KBM-7 (cell line): ENCODE results near the gene NOL9.
A peak's percentile ranks its signal among the peaks of the same experiment; 100 is the strongest.

Experiments
- DNase-seq: peaks from one replicate; pipeline ENCODE4 v3.0.0-alpha.2; 2015
- in situ Hi-C: fragments of 300-500 bp; cut with MboI; formaldehyde crosslinking; loops from 2 replicates; pipeline ENCODE4 v1.14.3; 2020; ENCODE audit warnings: low sequenced_read_pairs, low pct_unique_long_range_greater_than_20kb, mixed read lengths

The NOL9 gene

DNA sequence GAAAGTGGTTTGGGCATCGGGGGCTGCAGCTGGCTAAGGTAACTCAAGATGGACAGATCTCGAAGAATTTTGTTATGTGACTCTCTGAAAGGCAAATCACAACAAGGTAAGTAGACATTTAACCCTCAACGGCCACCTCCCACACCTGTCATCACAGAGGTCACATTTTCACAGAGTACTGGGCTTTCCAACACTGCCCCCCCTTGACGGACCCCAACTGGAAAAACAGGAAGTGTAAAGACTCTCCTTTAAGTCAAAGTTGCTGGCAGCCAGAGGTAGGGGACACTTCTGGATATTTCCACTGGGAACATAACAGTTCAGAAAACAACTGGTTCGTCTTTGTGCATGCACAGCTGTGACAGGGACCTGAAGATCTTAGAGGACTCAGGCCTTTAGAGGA, 22.3 kb downstream of the NOL9 start:
- in situ Hi-C loops, result no loop called here

DNA sequence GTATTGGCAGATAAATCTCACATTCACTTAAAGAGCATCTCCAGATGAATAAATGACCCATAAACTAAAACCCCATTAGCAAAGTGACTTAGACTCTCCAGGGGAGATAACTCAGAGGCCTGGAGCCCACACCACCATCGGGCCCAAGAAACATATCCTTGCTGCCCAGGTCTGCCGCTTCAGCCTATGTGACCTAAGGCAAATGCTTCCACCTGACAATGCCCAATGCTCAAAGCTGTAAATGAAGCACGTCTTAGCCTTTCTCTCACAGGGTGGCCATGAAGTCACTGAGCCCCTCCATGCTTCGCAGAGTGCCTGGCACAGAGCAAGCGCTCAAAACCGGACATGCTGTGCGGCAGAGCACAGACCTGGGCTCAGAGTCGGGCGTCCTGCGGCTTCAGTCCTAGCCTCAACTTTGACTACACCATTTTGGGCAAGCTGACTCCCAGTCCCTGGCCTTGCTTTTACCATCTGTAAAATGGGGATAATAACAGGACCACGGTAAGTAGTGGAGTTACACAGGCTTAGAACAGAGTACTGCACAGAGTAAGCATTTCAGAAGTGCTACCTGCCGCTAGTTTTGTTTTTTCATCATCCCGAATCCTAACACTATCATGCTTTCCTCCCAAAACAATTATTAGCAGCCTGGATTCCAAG, 23.7 kb downstream of the NOL9 start:
- in situ Hi-C loops, result no loop called here
- no peak for DNase-seq

More for the DNA sequence above, 22.3 kb downstream of the NOL9 start:
- DNase-seq, result no peak

DNA sequence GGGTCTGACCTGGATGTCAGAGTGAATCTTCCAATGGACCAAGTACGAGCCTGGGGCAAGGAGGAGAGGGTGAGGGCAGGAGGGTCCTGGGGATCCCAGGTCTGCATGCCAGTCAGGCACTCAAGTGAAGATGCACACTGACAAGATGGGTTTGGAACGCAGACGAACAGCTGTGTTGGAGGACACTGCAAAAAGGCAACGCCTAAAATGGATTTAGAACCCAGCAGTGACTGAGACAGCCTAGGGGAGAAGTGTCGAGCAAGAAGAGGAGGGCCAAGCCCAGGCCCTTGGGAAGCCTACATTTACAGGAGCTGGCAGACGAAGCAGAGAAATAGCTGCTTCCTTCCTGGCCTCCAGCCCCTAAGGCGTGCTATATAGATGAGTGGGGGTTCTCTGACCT, 25.8 kb downstream of the NOL9 start:
- DNase-seq, result no peak
- in situ Hi-C loops, result no loop called here

DNA sequence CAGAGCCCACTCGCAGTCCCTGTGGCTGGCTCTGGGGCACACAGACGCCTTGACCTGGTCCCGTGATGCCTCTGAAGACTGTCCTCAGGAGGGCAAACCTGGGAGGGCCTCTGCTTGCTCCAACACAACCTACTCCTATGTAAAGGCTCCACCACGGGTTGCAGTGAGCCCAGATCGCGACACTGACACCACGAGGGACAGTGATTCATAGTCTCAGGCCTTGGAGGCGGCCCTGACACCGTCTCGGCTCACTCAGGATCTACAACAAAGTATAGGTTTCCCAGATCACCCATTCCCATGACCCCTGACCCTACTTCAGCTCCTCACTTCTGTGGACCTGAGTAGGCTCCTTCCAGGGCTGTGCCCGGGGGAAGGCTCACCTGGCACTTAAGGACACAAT, 28.0 kb downstream of the NOL9 start:
- no peak for DNase-seq
- in situ Hi-C loops, result no loop called here

DNA sequence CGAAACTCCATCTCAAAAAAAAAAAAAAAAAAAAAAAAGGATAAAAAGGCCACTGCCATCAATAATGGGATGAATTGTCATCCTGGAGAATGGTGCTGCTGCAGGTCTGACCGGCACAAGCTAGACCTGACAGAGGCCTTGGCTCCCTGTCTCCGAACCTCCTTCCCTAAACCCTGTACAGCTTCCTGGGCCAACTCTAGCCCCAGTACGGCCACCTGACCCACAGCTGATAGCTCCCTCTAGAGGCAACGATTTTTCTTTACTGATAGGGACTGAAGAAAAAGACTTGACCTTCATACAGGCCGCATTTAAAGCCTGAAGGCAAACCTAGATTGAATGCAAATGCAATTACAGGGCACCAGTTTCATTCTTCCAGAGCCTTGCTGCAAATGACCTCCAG, 30.7 kb downstream of the NOL9 start:
- in situ Hi-C loops, result no loop called here
- peak; percentile 57 for DNase-seq

DNA sequence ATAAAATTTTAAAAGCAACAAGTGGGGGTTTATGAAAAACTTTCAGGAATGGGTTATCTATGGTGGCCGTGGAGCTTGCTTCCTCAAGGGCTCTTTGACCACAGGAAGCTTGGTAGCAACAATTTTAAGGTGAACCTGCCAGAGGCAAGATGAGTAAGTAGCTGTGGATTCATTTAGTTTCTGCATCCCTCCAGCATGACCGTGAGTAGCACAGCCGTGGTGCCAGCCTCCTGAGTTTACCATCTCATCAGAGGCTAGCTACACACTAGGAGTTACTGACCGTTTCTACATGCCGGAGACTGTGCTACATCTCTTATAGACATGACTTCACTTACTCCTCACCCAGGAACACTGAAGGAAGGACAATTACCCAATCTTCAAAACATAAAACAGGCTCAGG, 32.8 kb downstream of the NOL9 start:
- DNase-seq, result no peak
- in situ Hi-C loops, result no loop called here

DNA sequence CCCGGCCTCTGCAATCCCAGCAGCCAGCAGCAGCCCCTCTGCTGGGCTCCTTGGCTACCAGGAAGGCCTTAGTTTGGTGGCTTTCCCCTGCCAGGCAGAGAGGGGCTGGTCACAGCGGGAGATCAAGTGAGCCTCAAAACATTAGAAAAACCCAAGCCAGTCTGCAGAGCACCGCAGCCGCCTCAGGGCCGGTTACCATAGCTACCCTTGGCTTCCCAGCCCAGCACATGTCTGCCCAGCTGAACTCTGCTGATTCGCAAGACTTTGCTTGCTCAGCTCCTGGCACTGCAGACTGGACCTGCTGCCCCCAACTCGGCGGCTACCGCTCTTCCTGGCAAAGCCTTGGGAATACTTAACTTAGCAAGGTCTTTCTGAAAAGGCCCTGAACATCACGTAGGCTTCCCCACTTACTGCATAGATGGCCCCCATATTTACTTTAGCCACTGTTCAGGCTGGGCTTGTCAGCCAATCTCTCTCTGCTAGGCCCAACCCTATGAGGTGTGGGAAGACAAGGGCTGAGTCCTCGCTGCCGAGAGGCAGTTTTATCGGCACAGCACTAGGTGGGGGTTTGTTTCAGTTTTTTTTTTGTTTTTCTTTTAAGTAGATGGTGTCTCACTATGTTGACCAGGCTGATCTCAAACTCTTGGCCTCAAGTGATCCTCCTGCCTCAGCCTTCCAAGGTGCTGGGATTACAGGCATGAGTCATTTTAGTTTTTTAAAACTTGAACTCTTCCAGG, 34.2 kb downstream of the NOL9 start:
- DNase-seq, result no peak

DNA sequence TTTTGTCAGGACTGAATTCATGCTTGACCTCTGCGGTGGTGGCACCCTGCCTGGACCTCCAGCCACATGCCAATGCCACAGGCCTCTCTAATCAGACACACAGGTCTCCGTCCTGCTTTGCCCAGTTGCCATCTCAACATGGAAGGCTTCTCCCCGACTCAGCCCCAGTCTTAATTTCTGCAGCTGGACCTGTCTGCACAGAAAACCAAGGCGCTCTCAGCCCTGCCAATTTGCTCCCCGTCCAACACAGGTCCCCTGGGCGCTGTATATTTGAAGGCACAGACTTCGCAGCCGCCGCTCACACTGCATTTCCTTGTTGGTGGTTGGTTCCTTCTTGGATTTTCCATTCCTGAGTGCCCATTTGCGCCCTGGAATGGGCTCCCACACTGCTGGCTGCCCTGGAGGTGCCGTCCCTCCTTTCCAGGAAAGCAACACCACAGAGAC, 34.8 kb downstream of the NOL9 start:
- DNase-seq, result no peak
- in situ Hi-C loops, result no loop called here

More for the DNA sequence above, 34.2 kb downstream of the NOL9 start:
- in situ Hi-C loops, result no loop called here

DNA sequence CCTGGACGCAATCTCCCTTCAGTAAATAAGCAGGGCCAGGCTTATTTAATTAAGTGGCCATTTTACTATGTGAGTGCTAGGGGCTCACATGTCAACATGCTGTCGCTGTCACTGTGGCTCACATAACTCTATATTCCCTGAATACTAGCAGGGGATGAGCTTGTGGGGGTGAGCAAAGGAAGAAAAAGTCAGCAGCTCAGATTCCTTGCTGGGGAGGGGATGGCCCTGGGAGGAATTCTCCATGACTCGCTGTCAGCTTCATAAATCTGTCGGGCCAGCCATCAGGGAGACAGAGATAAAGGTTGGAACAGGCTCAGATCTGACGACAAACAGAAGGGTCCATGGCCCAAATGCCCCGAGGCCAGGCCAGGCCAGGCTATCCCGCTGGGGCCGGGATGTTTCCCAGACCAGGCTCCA, 36.9 kb downstream of the NOL9 start:
- in situ Hi-C loops, result no loop called here
- no peak for DNase-seq

DNA sequence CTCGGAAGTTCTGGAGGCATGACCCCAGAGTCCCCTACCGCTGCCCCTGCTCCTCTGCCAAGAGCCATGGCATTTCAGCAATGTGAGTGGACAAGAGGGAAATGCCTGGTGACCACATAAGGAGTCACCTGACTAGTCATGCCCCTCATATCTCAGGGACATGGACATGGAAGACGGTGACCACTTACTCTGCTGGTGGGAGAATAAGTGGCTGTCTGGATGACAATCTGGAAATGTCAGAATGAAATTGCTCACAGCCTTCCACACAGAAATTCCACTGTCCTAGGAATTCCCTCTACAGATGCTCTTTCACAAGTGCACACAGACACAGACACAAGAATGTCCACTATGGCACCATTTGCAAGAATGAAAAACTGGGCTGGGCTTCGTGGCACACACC, 38.5 kb downstream of the NOL9 start:
- DNase-seq, result no peak
- in situ Hi-C loops, result no loop called here

DNA sequence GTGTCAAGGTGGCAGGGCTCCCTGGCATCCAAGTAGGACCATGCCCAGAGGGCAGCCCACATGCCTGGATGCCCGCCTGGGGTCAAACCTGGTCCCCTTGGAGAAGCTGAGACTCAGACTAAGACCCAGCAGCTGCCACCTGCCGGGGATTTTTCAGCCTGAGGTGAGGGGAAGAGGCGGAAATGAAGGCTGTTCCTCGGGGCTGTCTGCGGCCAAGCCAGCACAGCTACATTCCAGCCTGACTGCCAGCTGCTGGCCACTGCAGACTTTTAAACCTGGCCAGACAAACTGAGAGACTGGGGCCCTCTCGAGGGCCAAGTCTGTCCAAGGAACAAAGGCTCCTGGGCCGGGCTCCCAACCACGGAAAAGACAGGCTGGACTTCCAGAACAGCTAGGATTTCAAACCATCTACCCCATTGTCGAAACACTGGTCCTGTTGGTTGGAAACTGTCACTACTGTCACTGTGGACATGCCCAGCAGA, 41.0 kb downstream of the NOL9 start:
- in situ Hi-C loops, result no loop called here
- no peak for DNase-seq

DNA sequence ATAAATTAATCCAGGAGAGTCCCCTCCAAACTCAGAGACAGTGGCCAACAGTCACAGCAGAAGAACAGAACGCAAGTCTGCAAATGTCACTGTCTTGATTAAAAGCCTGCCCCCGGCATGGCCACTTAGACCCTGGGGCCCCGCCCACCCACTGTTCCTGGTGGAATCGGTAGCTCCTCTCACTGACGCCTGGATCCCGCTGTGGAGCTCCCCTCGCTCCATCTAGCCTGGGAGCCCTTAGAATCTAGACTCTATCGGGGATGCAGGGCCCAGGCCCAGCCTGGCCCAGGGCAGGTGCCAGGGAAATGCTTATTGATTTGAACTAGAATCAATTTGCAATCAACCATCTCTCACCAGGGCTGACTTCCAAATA, 41.4 kb downstream of the NOL9 start:
- DNase-seq, result no peak
- in situ Hi-C loops, result no loop called here

DNA sequence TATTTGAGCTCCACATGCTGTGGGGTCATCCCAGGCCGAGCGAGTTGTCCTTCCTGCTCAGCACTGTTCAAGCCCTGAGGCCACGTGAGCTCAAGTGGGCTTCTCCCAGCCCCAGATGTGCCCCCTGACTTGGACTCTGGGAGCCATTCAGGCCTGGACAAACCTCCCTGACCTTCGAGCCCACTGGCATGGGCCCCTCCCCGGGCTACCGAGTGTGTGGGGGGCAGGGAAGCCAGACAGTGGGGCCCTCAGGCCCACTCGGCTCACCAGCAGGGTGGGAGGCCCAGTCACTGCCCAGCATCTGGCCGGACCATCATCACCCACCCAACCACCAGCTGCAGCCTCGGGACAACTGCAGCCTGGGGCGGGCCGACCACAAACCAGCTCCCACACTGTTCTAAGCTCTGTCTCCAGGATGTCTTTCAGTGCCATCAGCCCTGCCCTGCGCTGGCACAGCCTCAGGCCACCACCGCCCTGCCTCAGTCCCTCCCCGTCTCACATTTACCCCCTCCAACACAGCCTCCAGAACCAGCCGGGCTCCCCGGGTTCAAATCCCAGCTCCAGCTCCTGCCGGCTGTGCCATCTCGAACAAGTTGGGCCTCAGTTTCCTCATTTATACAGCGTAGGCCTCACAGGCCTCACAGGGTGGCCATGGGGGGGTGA, 41.9 kb downstream of the NOL9 start:
- in situ Hi-C loops, result no loop called here
- DNase-seq, result no peak

DNA sequence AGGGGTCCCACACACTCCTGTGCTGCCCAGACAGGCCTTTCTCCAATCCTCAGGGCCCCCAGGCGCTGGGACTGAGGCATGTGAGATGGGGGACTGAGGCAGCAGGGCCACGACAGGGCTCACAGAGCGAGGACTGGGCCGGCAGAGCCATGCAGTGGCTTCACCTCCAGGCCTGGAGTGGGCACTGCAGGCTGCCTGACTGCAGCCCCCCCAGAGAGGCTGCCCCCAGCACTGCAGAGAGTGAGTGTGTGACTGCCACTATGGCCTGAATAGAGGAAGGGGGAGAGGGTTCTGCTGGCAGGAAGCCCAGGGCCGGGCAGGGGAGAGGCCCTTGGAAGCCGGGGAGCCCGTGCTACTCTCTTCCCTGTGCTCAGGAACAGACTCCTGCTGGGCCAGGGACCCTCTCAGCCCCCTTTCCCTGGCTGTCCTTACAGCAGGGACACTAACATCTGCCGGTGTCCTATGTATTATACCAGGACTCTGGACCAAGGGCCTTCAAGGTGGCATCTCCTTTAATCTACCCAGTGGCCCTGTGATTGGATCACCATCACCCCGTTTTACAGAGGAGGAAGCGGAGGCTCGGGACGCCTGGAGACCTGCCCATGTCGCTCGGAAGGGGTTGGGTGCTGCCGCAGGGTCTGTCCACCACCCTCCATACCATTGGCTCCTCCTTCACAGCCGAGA, 42.6 kb downstream of the NOL9 start:
- in situ Hi-C loops, result no loop called here
- no peak for DNase-seq

DNA sequence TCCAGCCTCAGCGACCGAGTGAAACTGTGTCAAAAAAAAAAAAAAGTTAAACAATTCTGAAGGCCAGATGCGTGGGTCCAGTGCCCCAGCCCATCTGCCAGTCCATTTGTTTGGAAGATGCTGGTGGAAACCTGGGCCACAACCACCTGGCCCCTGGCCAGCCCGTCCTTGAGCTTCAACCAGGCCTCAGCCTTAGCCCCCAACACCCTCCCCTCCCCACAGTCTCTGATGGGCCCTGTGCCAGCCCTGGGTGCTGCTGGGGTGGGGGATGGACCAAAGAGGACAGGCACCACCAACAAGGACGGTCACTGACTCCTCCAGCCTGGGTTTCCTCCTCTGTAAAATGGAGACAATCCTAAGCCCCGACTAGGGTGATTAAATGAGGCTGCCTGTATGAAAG, 43.3 kb downstream of the NOL9 start:
- no peak for DNase-seq
- in situ Hi-C loops, result no loop called here

DNA sequence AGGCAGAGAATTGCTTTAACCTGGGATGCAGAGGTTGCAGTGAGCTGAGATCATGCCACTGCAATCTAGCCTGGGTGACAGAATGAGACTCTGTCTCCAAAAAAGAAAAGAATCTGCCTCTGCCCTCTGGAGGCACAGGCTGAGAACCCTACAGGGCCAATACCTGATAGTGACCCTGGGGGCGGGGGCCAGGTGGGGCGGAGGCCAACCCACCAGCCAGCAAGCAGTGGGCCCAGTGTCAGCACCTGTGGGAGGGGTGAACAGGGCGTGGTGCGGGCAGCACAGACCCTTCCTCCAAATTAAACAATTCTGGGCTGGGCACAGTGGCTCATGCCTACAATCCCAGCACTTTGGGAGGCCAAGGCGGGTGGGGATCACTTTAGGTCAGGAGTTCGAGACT, 43.8 kb downstream of the NOL9 start:
- DNase-seq, result no peak
- in situ Hi-C loops, result no loop called here

DNA sequence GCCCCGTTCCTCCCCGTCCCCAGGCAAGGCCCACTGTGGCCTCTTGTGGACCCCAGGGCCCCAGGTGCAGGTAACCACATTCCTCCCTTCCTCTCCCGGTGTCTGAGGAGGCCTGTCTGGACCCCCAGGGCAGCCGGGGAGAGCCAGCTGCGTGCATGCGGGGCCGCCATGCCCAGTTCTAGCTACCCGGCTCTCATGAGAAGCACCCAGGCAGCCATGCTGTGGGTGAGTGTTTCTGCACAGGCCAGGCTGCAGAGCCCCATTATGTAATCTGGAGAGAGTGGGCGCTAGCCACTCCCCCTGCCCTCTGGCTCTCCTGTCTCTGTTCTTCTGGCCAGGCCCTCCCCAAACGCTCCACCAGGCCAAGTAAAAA, 44.4 kb downstream of the NOL9 start:
- in situ Hi-C loops, result no loop called here

DNA sequence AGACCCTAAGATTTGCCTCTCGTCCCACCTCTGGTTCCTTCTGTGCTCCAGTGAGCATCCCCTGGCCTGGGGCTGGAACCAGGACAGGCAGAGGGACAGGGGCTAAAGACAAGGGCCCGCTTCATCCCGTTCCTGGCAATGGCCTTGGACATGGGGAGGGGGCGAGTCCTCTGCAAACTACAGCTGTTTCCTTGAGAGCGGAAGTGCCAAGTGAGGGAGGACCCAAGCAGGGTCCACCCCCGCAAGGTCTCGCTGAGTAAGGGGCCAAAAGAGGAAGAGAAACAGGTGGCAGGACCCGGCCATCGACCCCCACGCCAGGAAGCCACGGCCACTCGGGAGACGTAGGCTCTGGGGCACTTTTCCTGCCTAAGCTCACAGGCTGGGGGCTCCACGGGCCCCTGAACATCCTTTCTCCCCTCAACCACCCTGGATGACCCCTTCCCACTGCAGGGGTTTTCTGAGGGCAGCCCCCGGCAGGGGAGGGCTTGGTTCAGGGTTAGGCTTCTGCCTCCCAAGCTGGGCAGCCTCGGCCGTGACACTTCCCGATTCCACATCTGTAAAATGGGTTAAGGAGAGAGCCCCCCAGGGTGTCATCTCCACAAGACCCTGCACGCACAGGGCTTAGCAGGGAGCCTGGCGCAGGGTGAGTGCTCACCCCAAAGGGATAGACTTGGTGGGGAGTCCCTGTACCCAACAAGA, 44.9 kb downstream of the NOL9 start:
- in situ Hi-C loops, result no loop called here
- peak; percentile 64 for DNase-seq

More for the DNA sequence above, 44.4 kb downstream of the NOL9 start:
- no peak for DNase-seq

DNA sequence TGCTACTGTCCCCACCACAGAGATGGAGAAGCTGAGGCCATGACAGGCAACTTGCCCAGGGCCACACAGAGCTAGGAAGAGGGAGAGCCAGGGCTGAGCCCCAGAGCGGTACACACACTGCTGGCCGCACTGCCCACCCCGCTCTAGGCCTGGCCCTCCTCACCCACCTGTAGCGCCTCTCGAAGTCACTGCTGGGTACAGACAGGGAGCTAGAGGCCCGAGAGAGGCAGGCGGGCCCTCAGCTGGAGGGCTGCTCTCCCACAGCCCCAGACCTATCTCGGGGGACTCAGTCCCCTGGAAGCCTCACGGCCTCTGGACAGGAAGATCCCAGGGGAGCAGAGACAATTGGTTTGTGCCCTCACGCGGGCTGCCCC, 45.5 kb downstream of the NOL9 start:
- DNase-seq, result no peak
- in situ Hi-C loops, result no loop called here
